H1 (cell line): ENCODE measurements around the gene TLE2.

Experiments used
- CBX8 ChIP-seq: fragments of 300-800, 300-1000 bp; sonication (generic); IDR thresholded peaks from 2 replicates; pipeline ENCODE4 v1.7.1; 2016; ENCODE audit warnings: low read depth, low read length, borderline replicate concordance
- CTCF ChIP-seq, 3 experiments: IDR thresholded peaks; 1 replicate in 2 of 3; 2 replicates in 1 of 3; pipeline versions ENCODE4 v1.5.1 to v1.6.1; 2011; ENCODE audit warnings: low read length in 3 of 3, mild to moderate bottlenecking in 3 of 3, inconsistent platforms in 2 of 3, low read depth in 1 of 3, moderate library complexity in 1 of 3; ENCODE audit not compliant: insufficient read depth in 1 of 3; ENCODE audit errors: control extremely low read depth in 1 of 3
- EZH2 ChIP-seq: fragments of 200-600 bp; sonication (generic); IDR thresholded peaks from 2 replicates; pipeline ENCODE4 v1.7.1; 2012; ENCODE audit warnings: low read depth, mild to moderate bottlenecking, moderate library complexity, low read length, inconsistent platforms; ENCODE audit not compliant: severe bottlenecking
- POLR2A ChIP-seq, 2 experiments: IDR thresholded peaks; 1 replicate in 1 of 2; 2 replicates in 1 of 2; pipeline ENCODE4 v1.6.1; 2011; ENCODE audit warnings: low read depth in 2 of 2, low read length in 2 of 2, mild to moderate bottlenecking in 2 of 2; ENCODE audit errors: control extremely low read depth in 1 of 2
- POLR2AphosphoS5 ChIP-seq: IDR thresholded peaks from 2 replicates; pipeline ENCODE4 v1.6.1; 2011; ENCODE audit warnings: low read depth, low read length
- SUZ12 ChIP-seq: fragments of 200-600 bp; sonication (generic); IDR thresholded peaks from 2 replicates; pipeline ENCODE4 v1.6.1; 2012; ENCODE audit warnings: mild to moderate bottlenecking, inconsistent platforms, low read length, moderate library complexity, mixed read lengths
- TBP ChIP-seq: IDR thresholded peaks from 2 replicates; pipeline ENCODE4 v1.6.1; 2011; ENCODE audit warnings: low read depth, low read length, improper control_type of control experiment
- YY1 ChIP-seq: IDR thresholded peaks from 2 replicates; pipeline ENCODE4 v1.6.1; 2011; ENCODE audit warnings: low read depth, mild to moderate bottlenecking, low read length

DNA sequence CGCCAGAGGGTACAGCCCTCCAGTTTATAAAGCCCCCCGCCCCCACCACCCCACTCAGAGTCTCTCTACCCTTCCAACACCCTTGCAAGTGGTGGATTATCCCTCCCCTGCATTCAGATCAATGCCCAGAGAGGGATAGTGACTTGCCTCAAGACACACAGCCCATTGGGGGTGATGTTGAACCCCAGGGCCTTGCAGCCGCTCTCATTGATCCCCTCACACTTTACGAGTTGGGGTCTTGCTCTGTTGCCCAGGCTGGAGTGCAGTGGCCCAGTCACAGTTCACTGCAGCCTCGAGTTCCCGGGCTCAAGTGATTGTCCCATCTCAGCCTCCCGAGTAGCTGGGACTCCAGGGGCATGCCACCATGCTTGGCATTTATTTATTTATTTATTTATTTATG, 11.2 kb downstream of the TLE2 start:
- TF ChIP-seq POLR2A (IDR thresholded peaks at IDR 0.05; ENCODE audit: control extremely low read depth in 1 of 2, low read depth in 2 of 2, low read length in 2 of 2) = no peak
- TF ChIP-seq POLR2AphosphoS5 = no peak
- no peak for TF ChIP-seq TBP
- TF ChIP-seq EZH2 = no peak
- no peak for TF ChIP-seq SUZ12
- TF ChIP-seq YY1 = no peak
- no peak for TF ChIP-seq CBX8
- no peak for TF ChIP-seq CTCF (IDR thresholded peaks at IDR 0.05; ENCODE audit: control extremely low read depth in 1 of 3, insufficient read depth in 1 of 3, low read depth in 1 of 3, low read length in 3 of 3)
